PC-9 (cell line): ENCODE results near the gene RAE1. TPM values are rescaled to one million over a fixed set of nuclear protein-coding genes. Genes with fewer than 3 reads are reported as not detected.

ENCODE experiments used
- BruUV-seq: library from RNA; stranded (reverse); fragments of 400-500 nt; replicated peaks from 2 replicates; lab custom pipeline; 2021; lab: Mats Ljungman, UMichigan
- CTCF ChIA-PET: fragments of 300-600 bp; sonication (Branson Sonifier 250); formaldehyde crosslinking; loops from one replicate; lab custom pipeline; 2022; ENCODE audit warnings: antibody characterized with exemption; lab: Charles Lee
- POLR2A ChIA-PET: fragments of 300-600 bp; sonication (Branson Sonifier 250); formaldehyde crosslinking; loops from one replicate; lab custom pipeline; 2022; ENCODE audit warnings: antibody characterized with exemption; ENCODE audit not compliant: unreplicated experiment; lab: Charles Lee
- DNase-seq, 2 experiments: peaks; one replicate each; pipeline versions ENCODE4 v3.0.0 to v3.0.0-alpha.2; 2015 to 2022; ENCODE audit warnings: mixed read lengths in 1 of 2
- H2AFZ ChIP-seq: fragments of 200-600 bp; sonication (generic); 2 replicates; pipeline ENCODE4 v1.8.1; 2017; ENCODE audit warnings: antibody characterized with exemption
- H3F3A ChIP-seq: fragments of 200-600 bp; sonication (generic); 2 replicates; pipeline ENCODE4 v1.8.1; 2017; ENCODE audit warnings: antibody characterized with exemption, mild to moderate bottlenecking, low read depth; ENCODE audit not compliant: insufficient read depth
- H3K27ac ChIP-seq: fragments of 200-600 bp; sonication (generic); 2 replicates; pipeline ENCODE4 v1.6.1; 2016; ENCODE audit warnings: mixed run types
- H3K27me3 ChIP-seq: fragments of 200-600 bp; sonication (generic); 2 replicates; pipeline ENCODE4 v1.6.1; 2016; ENCODE audit warnings: low read depth, mixed run types; ENCODE audit not compliant: insufficient read depth
- H3K36me3 ChIP-seq: fragments of 200-600 bp; sonication (generic); 2 replicates; pipeline ENCODE4 v1.6.1; 2016; ENCODE audit warnings: low read depth, mixed run types
- H3K4me1 ChIP-seq: fragments of 200-600 bp; sonication (generic); replicated peaks from 2 replicates; pipeline ENCODE4 v1.6.1; 2016; ENCODE audit warnings: mixed run types; ENCODE audit not compliant: insufficient read depth
- H3K4me2 ChIP-seq: fragments of 200-600 bp; sonication (generic); 2 replicates; pipeline ENCODE4 v1.6.1; 2017; ENCODE audit warnings: mixed run types
- H3K4me3 ChIP-seq: fragments of 200-600 bp; sonication (generic); 2 replicates; pipeline ENCODE4 v1.6.1; 2016; ENCODE audit warnings: mixed run types
- H3K79me2 ChIP-seq: fragments of 200-600 bp; sonication (generic); 2 replicates; pipeline ENCODE4 v1.6.1; 2017; ENCODE audit warnings: low read depth, mixed run types
- H3K9me2 ChIP-seq: fragments of 200-600 bp; sonication (generic); 2 replicates; pipeline ENCODE4 v1.8.1; 2017; ENCODE audit warnings: mild to moderate bottlenecking; ENCODE audit not compliant: insufficient read depth
- H3K9me3 ChIP-seq: fragments of 200-600 bp; sonication (generic); 2 replicates; pipeline ENCODE4 v1.8.1; 2016; ENCODE audit warnings: low read depth; ENCODE audit not compliant: insufficient read depth
- H4K20me1 ChIP-seq: fragments of 200-600 bp; sonication (generic); 2 replicates; pipeline ENCODE4 v1.8.1; 2017; ENCODE audit not compliant: insufficient read depth
- CTCF ChIP-seq: fragments of 200-600 bp; sonication (generic); conservative IDR thresholded peaks from 2 replicates; pipeline ENCODE4 v1.6.1; 2017; ENCODE audit warnings: mixed run types, antibody characterized with exemption, mild to moderate bottlenecking, moderate library complexity
- EZH2 ChIP-seq: fragments of 200-600 bp; sonication (generic); IDR thresholded peaks from 2 replicates; pipeline ENCODE4 v1.8.0; 2017; ENCODE audit warnings: antibody characterized with exemption, low read depth
- intact Hi-C: fragments of 100-400 bp; cut with micrococcal nuclease; formaldehyde crosslinking; loops from one replicate; pipeline ENCODE4 v1.10.0; 2022; ENCODE audit not compliant: unreplicated experiment
- total RNA-seq: library from RNA; stranded (reverse); gene quantifications from 2 replicates; pipeline ENCODE4 v1.2.3, GENCODE V29; 2021

RAE1 gene
- total RNA-seq, 1 experiment from 2014 or later = 38.4 TPM

- Histone ChIP-seq H3F3A (peaks cover 32% of the 10 kb centered on the region), H3K27ac (no peak overlapping the region), H2AFZ (no peak overlapping the region), H3K79me2 (no peaks in the 10 kb centered on the region), H4K20me1 (peaks cover 15% of the 10 kb centered on the region; the same call in 1 of the 2 replicates), H3K9me2 (no peaks in the 10 kb centered on the region), H3K27me3 (no peaks in the 10 kb centered on the region), H3K36me3 (peaks cover 31% of the 10 kb centered on the region), H3K4me2 (no peak overlapping the region), H3K9me3 (no peaks in the 10 kb centered on the region), H3K4me3 (no peak overlapping the region), H3K4me1 (no peaks in the 10 kb centered on the region)
- TF ChIP-seq EZH2 = no peak
- no peak for TF ChIP-seq CTCF
- ChIA-PET POLR2A (no interaction called here), CTCF (no interaction called here)
- no TSS peak for BruUV-seq
- intact Hi-C loops = no loop called here
- no peak for DNase-seq
Measured at GRCh38 chr20:57378107-57378506, 27.1 kb downstream of the RAE1 start.

GRCh38 chr20:57378646-57379262, 27.7 kb downstream of the RAE1 start:
- Histone ChIP-seq H3K4me3 (no peak overlapping the region), H2AFZ (no peak overlapping the region), H3F3A (peaks cover 26% of the 10 kb centered on the region), H3K9me2 (no peaks in the 10 kb centered on the region), H4K20me1 (peaks cover 15% of the 10 kb centered on the region; the same call in 1 of the 2 replicates), H3K27me3 (no peaks in the 10 kb centered on the region), H3K9me3 (no peaks in the 10 kb centered on the region), H3K4me1 (no peaks in the 10 kb centered on the region), H3K4me2 (no peak overlapping the region), H3K36me3 (peaks cover 24% of the 10 kb centered on the region), H3K79me2 (no peaks in the 10 kb centered on the region), H3K27ac (no peak overlapping the region)
- BruUV-seq = no TSS peak
- no peak for TF ChIP-seq CTCF
- no peak for TF ChIP-seq EZH2
- intact Hi-C loops = no loop called here
- no peak for DNase-seq
- ChIA-PET CTCF (no interaction called here), POLR2A (no interaction called here)

GRCh38 chr20:57379263-57379647, 28.2 kb downstream of the RAE1 start:
- Histone ChIP-seq H3K27me3 (no peaks in the 10 kb centered on the region), H3K9me2 (no peaks in the 10 kb centered on the region), H3K36me3 (peaks cover 21% of the 10 kb centered on the region; the same call in 1 of the 2 replicates), H4K20me1 (peaks cover 15% of the 10 kb centered on the region; the same call in 1 of the 2 replicates), H3K27ac (no peak overlapping the region), H3K4me3 (no peak overlapping the region), H2AFZ (no peak overlapping the region), H3K4me2 (no peak overlapping the region), H3F3A (peaks cover 25% of the 10 kb centered on the region), H3K9me3 (no peaks in the 10 kb centered on the region), H3K79me2 (no peaks in the 10 kb centered on the region), H3K4me1 (no peaks in the 10 kb centered on the region)
- no TSS peak for BruUV-seq
- intact Hi-C loops = no loop called here
- POLR2A ChIA-PET = no interaction called here
- CTCF ChIA-PET = interaction anchor here (0.7 kb wide), 1 partner anchor 98 kb away, joined by 3 read pairs; no protein-coding TSS in a partner anchor
- TF ChIP-seq EZH2 (no peak), CTCF (no peak)
- DNase-seq = no peak
